C4-2B (cell line): ENCODE measurements around the gene STH.

ENCODE experiments used
- CTCF ChIP-seq: fragments of 450-650 bp; conservative IDR thresholded peaks from 2 replicates; pipeline ENCODE4 v1.5.1; 2017; ENCODE audit warnings: mild to moderate bottlenecking
- ZFX ChIP-seq: fragments of 450-650 bp; IDR thresholded peaks from 2 replicates; pipeline ENCODE4 v1.6.1; 2017

- no peak for TF ChIP-seq CTCF
- no peak for TF ChIP-seq ZFX
These were observed 22.7 kb upstream of the STH start for GRCh38 chr17:45976391-45976754.
